Fibroblast of skin of right quadriceps (primary cell): ENCODE data around the gene KEAP1.
"Not testable (repeated sequence)": the region's sequence is repeated elsewhere in the genome, so short reads cannot be mapped to it uniquely, and the experiment has no call there.

ENCODE experiments used
- DNase-seq: peaks from one replicate; pipeline ENCODE4 v3.0.0-alpha.2; 2013

The KEAP1 gene

GRCh38 chr19:10491472-10492047, 11.6 kb downstream of the KEAP1 start:
- DNase-seq = no peak

GRCh38 chr19:10486551-10486950, 16.6 kb downstream of the KEAP1 start:
- DNase-seq = no peak

GRCh38 chr19:10478903-10479384, 24.2 kb downstream of the KEAP1 start:
- DNase-seq = peak; percentile 87

GRCh38 chr19:10478476-10478875, 24.7 kb downstream of the KEAP1 start:
- peak; percentile 46 for DNase-seq

- no peak for DNase-seq
Measured at GRCh38 chr19:10474962-10475451, 28.1 kb downstream of the KEAP1 start.

GRCh38 chr19:10473192-10473591, 30.0 kb downstream of the KEAP1 start:
- no peak for DNase-seq

GRCh38 chr19:10471909-10472308, 31.2 kb downstream of the KEAP1 start:
- peak; percentile 32 for DNase-seq

- DNase-seq = no peak
Measured at GRCh38 chr19:10468133-10468532, 35.0 kb downstream of the KEAP1 start.

GRCh38 chr19:10467104-10467706, 36.0 kb downstream of the KEAP1 start:
- no peak for DNase-seq

- no peak for DNase-seq
Measured at GRCh38 chr19:10464456-10464855, 38.7 kb downstream of the KEAP1 start.

GRCh38 chr19:10462557-10462956, 40.6 kb downstream of the KEAP1 start:
- no peak for DNase-seq

GRCh38 chr19:10462042-10462441, 41.1 kb downstream of the KEAP1 start:
- not testable (repeated sequence) for DNase-seq

- DNase-seq = peak; percentile 89
Measured at GRCh38 chr19:10461047-10461949, 41.9 kb downstream of the KEAP1 start.

GRCh38 chr19:10460714-10461046, 42.5 kb downstream of the KEAP1 start:
- no peak for DNase-seq

- not testable (repeated sequence) for DNase-seq
Measured at GRCh38 chr19:10458733-10459132, 44.4 kb downstream of the KEAP1 start.

- no peak for DNase-seq
Measured at GRCh38 chr19:10454267-10454666, 48.9 kb downstream of the KEAP1 start.

- no peak for DNase-seq
Measured at GRCh38 chr19:10453852-10454251, 49.3 kb downstream of the KEAP1 start.

- DNase-seq = no peak
Measured at GRCh38 chr19:10452726-10453618, 50.2 kb downstream of the KEAP1 start.

- no peak for DNase-seq
Measured at GRCh38 chr19:10450853-10451609, 52.1 kb downstream of the KEAP1 start.

GRCh38 chr19:10450191-10450852, 52.8 kb downstream of the KEAP1 start:
- no peak for DNase-seq

GRCh38 chr19:10449037-10449436, 54.1 kb downstream of the KEAP1 start:
- DNase-seq = no peak
